Ovary (tissue), 9 donors: Measurements from ENCODE around the gene MTA1. TPM values are rescaled to one million over a fixed set of nuclear protein-coding genes. Genes with fewer than 3 reads are reported as not detected.

ENCODE experiments used
- DNase-seq, 5 donors: peaks; one replicate each; pipeline ENCODE4 v3.0.0-alpha.2; 2019 to 2020
- H3K27ac ChIP-seq, 2 donors: fragments of 200-600 bp; one replicate each; pipeline versions ENCODE4 v1.5.1 to v1.8.0; 2019 to 2022
- H3K27me3 ChIP-seq: fragments of 200-600 bp; one replicate; pipeline ENCODE4 v1.8.0; 2022
- H3K36me3 ChIP-seq: fragments of 200-600 bp; sonication (generic); one replicate; pipeline ENCODE4 v1.5.1; 2019
- H3K4me1 ChIP-seq: one replicate; pipeline ENCODE4 v1.8.1; 2013; ENCODE audit warnings: mild to moderate bottlenecking, moderate library complexity; ENCODE audit not compliant: insufficient read depth
- H3K4me3 ChIP-seq: fragments of 200-600 bp; sonication (generic); one replicate; pipeline ENCODE4 v1.5.1; 2017
- H3K9me3 ChIP-seq, 2 donors: fragments of 200-600 bp in 1 of 2; sonication (generic) in 1 of 2; one replicate each; pipeline versions ENCODE4 v1.5.1 to v1.8.1; 2013 to 2019; ENCODE audit warnings: mild to moderate bottlenecking in 1 of 2, moderate library complexity in 1 of 2
- EP300 ChIP-seq: sonication (generic); formaldehyde crosslinking; IDR thresholded peaks from one replicate; pipeline ENCODE4 v1.6.1; 2017; ENCODE audit warnings: antibody characterized with exemption
- POLR2A ChIP-seq: fragments of 450-650 bp; IDR thresholded peaks from one replicate; pipeline ENCODE4 v1.6.1; 2017; ENCODE audit warnings: antibody characterized with exemption, mild to moderate bottlenecking, moderate library complexity
- WGBS, 3 donors: extraction: QIAGEN DNeasy Blood & Tissue Kit in 1 of 3; methylation state at CpG; one replicate each; pipeline versions ENCODE4 v1.1.5 to v1.1.7; 2013 to 2017; 5-methylcytosine and 5-hydroxymethylcytosine counted together
- intact Hi-C, 4 donors: fragments of 100-400 bp; cut with DNase I; formaldehyde crosslinking; loops; one replicate each; pipeline versions ENCODE4 v1.11.0 to v1.15.1; 2022 to 2023
- polyA plus RNA-seq, 2 donors: library from polyadenylated mRNA; stranded (reverse); fragments of 200-250 nt in 1 of 2; fragments of 350-450 nt in 1 of 2; fragmentation: Illumina TruSeq in 1 of 2; extraction: RNeasy Lipid Tissue Mini Kit (QIAGEN cat#74804) in 1 of 2; gene quantifications; one replicate each; pipeline ENCODE4 v1.2.3, GENCODE V29; 2013 to 2014
- total RNA-seq, 7 donors: library from RNA; depleted of rRNA in 2 of 7; stranded (reverse); fragments of >200 nt in 2 of 7; fragmentation: NEBNext Ultra II Directional in 3 of 7; extraction: Animal tissue kit (Norgen Biotek cat#: 25700) in 3 of 7; gene quantifications; one replicate each; pipeline versions ENCODE4 v1.1.0 to v1.2.4, GENCODE V29; 2016 to 2023
- TF ChIP-seq, protein P1 (sequence below), 3 donors: fragments of 450-650 bp in 2 of 3; fragments of 200-600 bp in 1 of 3; IDR thresholded peaks; one replicate each; pipeline versions ENCODE4 v1.5.1 to v1.8.0; 2016 to 2022; ENCODE audit warnings: antibody characterized with exemption in 3 of 3, mild to moderate bottlenecking in 1 of 3
- donor health status: DM: no; HTN: no; CAD: no; lungs with moderate emphysema.
- donor health status: DM: no; HTN: no; CAD: no.
- donor health status: Bipolar disorder and iron deficiency.
- donor health status: DM: yes; HTN: yes; CAD: no.
- donor health status: DM: no; HTN: no; CAD: no.
- donor health status: DM: yes; HTN: yes; CAD: no.

Gene MTA1
- total and polyA plus RNA-seq, 9 donors = 23.0 to 128 (median 104) TPM

DNA sequence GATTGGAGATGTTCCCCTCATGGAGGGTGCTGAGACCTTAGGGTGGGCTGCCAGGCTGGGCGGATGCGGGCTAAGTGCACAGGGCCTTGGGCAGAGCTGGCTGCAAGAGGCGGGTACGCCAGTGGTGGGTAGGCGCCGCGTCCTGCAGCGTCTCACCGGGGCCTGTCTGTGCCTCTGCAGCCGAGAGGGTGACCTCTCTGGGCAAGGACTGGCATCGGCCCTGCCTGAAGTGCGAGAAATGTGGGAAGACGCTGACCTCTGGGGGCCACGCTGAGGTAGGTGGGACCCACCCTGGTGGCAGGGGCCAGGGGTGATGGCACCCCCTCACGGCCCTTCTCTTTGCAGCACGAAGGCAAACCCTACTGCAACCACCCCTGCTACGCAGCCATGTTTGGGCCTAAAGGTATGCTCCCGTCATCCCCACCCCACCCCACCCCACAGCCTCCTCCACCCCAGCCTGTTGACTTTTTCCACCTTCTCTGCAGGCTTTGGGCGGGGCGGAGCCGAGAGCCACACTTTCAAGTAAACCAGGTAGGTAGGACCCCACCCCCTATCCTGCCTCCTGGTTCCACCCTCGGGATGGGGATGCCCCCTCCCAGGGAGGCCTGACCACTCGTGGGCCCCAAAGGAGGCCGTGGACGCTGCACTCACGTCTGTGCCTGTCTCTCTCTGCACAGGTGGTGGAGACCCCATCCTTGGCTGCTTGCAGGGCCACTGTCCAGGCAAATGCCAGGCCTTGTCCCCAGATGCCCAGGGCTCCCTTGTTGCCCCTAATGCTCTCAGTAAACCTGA lies 68.6 kb downstream of the MTA1 start:
- Histone ChIP-seq H3K27me3 (no peaks in the 10 kb centered on the region), H3K4me1 (peaks cover 4% of the 10 kb centered on the region), H3K27ac (no peak overlapping the region), H3K4me3 (peak overlapping the region; percentile 33), H3K36me3 (no peaks in the 10 kb centered on the region), H3K9me3 (no peaks in the 10 kb centered on the region)
- DNase-seq = peak in 3 of 5 donors; percentile 39 to 53 (median 49)
- WGBS, 3 donors = 61 to 80% (median 71%) methylated on average over 24 to 26 of the region's 26 CpGs
- intact Hi-C loops = loop anchor here (2.0 to 5.0 kb wide), 4 partner anchors 106 to 186 kb away; partner anchors contain the start of gene BRF1 (in 1 of the 4)
- no peak for TF ChIP-seq EP300
- TF ChIP-seq POLR2A = no peak
- TF ChIP-seq, protein P1, sequence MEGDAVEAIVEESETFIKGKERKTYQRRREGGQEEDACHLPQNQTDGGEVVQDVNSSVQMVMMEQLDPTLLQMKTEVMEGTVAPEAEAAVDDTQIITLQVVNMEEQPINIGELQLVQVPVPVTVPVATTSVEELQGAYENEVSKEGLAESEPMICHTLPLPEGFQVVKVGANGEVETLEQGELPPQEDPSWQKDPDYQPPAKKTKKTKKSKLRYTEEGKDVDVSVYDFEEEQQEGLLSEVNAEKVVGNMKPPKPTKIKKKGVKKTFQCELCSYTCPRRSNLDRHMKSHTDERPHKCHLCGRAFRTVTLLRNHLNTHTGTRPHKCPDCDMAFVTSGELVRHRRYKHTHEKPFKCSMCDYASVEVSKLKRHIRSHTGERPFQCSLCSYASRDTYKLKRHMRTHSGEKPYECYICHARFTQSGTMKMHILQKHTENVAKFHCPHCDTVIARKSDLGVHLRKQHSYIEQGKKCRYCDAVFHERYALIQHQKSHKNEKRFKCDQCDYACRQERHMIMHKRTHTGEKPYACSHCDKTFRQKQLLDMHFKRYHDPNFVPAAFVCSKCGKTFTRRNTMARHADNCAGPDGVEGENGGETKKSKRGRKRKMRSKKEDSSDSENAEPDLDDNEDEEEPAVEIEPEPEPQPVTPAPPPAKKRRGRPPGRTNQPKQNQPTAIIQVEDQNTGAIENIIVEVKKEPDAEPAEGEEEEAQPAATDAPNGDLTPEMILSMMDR (IDR thresholded peaks at IDR 0.05) = no peak

DNA sequence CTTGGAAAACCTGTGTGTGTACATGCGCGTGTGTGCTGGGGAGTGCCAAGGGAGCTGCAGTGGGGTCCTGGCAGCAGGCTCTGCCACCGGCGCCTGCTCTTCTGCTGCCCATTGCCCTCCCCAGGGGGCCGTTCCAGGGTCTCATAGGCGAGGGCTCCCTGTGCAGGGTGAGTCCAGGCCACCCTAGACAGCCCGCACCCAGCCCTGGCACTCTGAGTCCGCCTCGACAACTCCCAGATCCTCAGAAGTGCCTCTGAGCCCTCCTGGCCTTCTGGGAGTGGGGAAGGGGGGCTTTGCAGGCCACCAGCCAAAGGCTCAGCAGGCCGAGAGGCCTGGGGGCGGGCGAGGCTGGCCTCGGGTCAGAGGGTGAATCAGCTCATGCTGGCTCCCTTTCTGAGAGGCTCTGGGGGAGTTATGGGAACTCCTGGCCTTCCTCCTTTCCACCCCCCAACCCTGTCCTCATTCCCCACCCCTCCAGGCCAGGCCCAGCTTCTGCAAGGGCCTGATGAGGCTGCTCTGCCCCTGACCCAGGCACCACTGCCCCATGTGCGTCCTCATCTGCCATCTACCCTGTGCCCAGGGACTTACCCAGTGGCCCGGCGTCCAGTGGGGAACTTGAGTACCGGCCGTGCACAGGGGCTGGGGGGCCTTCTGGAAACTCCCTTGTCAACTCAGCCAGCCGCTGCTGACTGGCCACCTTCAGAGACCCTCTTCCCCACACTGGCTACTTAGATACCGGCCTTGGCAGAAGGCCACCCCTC lies 69.3 kb downstream of the MTA1 start:
- peaks cover 4% of the 10 kb centered on the region for H3K4me1 ChIP-seq
- 55 to 63% (median 57%) methylated on average over 20 of the region's 20 CpGs for WGBS, 3 donors
- intact Hi-C loops = loop anchor here (2.0 to 5.0 kb wide), 4 partner anchors 107 to 187 kb away; partner anchors contain the start of gene BRF1 (in 1 of the 4)
- H3K9me3 ChIP-seq = no peaks in the 10 kb centered on the region
- H3K4me3 ChIP-seq = no peak overlapping the region
- H3K27ac ChIP-seq = no peak overlapping the region
- TF ChIP-seq, protein P1 (IDR thresholded peaks at IDR 0.05) = no peak
- TF ChIP-seq EP300 (no peak), POLR2A (no peak)
- DNase-seq = peak in 4 of 5 donors; percentile 28 to 55 (median 42)
- H3K27me3 ChIP-seq = no peaks in the 10 kb centered on the region
- no peaks in the 10 kb centered on the region for H3K36me3 ChIP-seq

DNA sequence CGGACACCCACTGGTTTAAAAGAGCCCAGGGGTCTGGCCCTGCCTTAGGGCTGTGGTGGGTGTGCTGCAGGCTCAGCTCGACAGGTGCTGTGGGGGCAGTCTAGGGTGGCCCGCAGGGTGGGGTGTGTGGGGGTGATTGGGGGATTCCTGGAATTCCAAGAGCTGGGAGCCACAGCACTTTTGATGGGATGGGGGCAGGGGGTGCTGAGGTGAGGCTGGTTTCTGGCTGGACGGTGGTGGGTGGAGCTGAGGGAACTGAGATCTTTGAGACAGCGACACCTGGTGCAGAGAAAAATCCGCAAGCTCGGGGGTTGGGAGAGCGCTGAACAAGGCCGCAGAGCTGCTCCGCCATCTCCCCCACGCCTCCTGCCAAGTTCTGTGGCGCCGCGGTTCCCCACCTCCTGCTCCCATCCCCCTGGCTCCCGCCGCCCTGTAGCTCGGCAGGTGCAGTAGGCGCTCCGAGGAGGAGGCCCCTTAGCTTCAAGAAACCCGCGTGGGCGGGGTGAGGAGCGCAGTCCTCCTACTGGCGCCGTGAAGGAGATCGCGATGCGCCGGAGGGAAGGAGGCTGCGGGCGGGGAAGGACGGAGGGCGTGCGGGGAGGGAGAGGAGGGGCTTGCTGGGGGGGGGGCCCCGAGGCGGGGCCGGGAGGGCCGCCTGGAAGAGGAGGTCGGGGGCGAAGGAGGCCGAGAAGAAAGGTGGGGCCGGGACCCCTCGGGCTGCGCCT lies 70.1 kb downstream of the MTA1 start:
- Histone ChIP-seq H3K4me1 (peaks cover 4% of the 10 kb centered on the region), H3K27ac (peak overlapping the region; percentile 66 to 87), H3K9me3 (no peaks in the 10 kb centered on the region), H3K4me3 (peak overlapping the region; percentile 57), H3K27me3 (no peaks in the 10 kb centered on the region), H3K36me3 (no peaks in the 10 kb centered on the region)
- intact Hi-C loops = loop anchor here (2.0 to 10.0 kb wide), 6 partner anchors 38 to 395 kb away; partner anchors contain the start of genes BRF1 (in 1 of the 4) and TMEM121 (in 1 of the 4)
- peak; percentile 79 to 91 (median 86) for DNase-seq
- TF ChIP-seq POLR2A (peak; percentile 51), EP300 (no peak)
- TF ChIP-seq, protein P1 (IDR thresholded peaks at IDR 0.05) = peak; percentile 57 to 75 (median 73)
- WGBS, 3 donors = 1% methylated on average over 30 to 43 of the region's 44 CpGs

DNA sequence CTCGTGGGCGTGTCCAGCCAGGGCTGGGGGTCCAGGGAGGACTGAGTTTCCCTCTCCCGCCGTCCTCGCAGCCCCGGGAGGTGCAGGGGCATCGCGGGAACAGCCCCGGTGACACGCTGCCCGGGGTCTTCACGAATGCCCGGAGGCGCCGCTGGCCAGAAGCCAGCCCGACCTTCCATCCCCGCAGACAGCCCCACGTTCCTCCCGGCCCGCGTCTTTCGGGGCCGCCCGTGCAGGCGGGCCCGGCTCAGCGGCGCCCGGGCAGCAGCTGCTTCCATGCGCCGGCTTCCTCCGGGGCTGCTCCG lies 70.6 kb downstream of the MTA1 start:
- intact Hi-C loops = loop anchor here in 2 of 4 donors (5.0 to 10.0 kb wide), 3 partner anchors 37 to 395 kb away; partner anchors contain the start of gene TMEM121 (in 1 of the 2)
- Histone ChIP-seq H3K4me3 (peak overlapping the region; percentile 57), H3K27ac (peak overlapping the region; percentile 66 to 87), H3K9me3 (no peaks in the 10 kb centered on the region), H3K36me3 (no peaks in the 10 kb centered on the region), H3K4me1 (peaks cover 4% of the 10 kb centered on the region), H3K27me3 (no peaks in the 10 kb centered on the region)
- DNase-seq = peak in 4 of 5 donors; percentile 66 to 82 (median 80)
- TF ChIP-seq EP300 = no peak
- TF ChIP-seq, protein P1 (IDR thresholded peaks at IDR 0.05) = no peak
- no peak for TF ChIP-seq POLR2A
- 0% methylated on average over 11 to 33 of the region's 33 CpGs for WGBS, 3 donors
